Psoas muscle (tissue), 8 donors: ENCODE measurements around the gene HPS4. TPM values are rescaled to one million over a fixed set of nuclear protein-coding genes. Genes with fewer than 3 reads are reported as not detected.
A peak's percentile ranks its signal among the peaks of the same experiment; 100 is the strongest.

ENCODE experiments used
- ATAC-seq, 4 donors: fragments of 200-7000 bp; cut with Tn5 transposase; one replicate each; pipeline ENCODE4 v1.9.1; 2020; ENCODE audit warnings: moderate library complexity in 3 of 4, mild to moderate bottlenecking in 2 of 4
- DNase-seq, 2 donors: peaks; one replicate each; pipeline ENCODE4 v3.0.0-alpha.2; 2020
- H3K27ac ChIP-seq: fragments of 200-600 bp; one replicate; pipeline ENCODE4 v1.8.0; 2022
- H3K27me3 ChIP-seq, 3 donors: fragments of 200-600 bp in 1 of 3; one replicate each; pipeline versions ENCODE4 v1.6.1 to v1.8.0; 2013 to 2022; ENCODE audit warnings: low read length in 2 of 3, mild to moderate bottlenecking in 2 of 3, moderate library complexity in 1 of 3; ENCODE audit not compliant: insufficient read depth in 3 of 3
- H3K36me3 ChIP-seq, 2 donors: fragments of 200-600 bp in 1 of 2; one replicate each; pipeline versions ENCODE4 v1.6.1 to v1.8.0; 2013 to 2022; ENCODE audit warnings: low read depth in 1 of 2, mild to moderate bottlenecking in 1 of 2, moderate library complexity in 1 of 2; ENCODE audit not compliant: insufficient read depth in 1 of 2
- H3K4me1 ChIP-seq: fragments of 200-600 bp; one replicate; pipeline ENCODE4 v1.8.0; 2022
- H3K4me3 ChIP-seq: fragments of 200-600 bp; one replicate; pipeline ENCODE4 v1.8.0; 2022; ENCODE audit warnings: mild to moderate bottlenecking
- H3K9me3 ChIP-seq: fragments of 200-600 bp; one replicate; pipeline ENCODE4 v1.8.0; 2022
- WGBS, 3 donors: extraction: QIAGEN DNeasy Blood & Tissue Kit; methylation state at CpG; one replicate each; pipeline versions ENCODE4 v1.1.6 to v1.1.7; 2013; 5-methylcytosine and 5-hydroxymethylcytosine counted together
- intact Hi-C, 2 donors: fragments of 100-400 bp; cut with DNase I; formaldehyde crosslinking; loops; one replicate each; pipeline versions ENCODE4 v1.11.0 to v1.14.2; 2022
- polyA plus RNA-seq, 3 donors: library from polyadenylated mRNA; stranded (reverse); fragments of 200-250 nt; gene quantifications; one replicate each; pipeline ENCODE4 v1.2.3, GENCODE V29; 2013
- total RNA-seq, 4 donors: library from RNA; stranded (reverse); fragmentation: NEBNext Ultra II Directional in 2 of 4; extraction: Animal tissue kit (Norgen Biotek cat#: 25700) in 2 of 4; gene quantifications; one replicate each; pipeline versions ENCODE4 v1.2.1 to v1.2.4, GENCODE V29; 2021 to 2023
- TF ChIP-seq, protein P1 (sequence below): fragments of 200-600 bp; IDR thresholded peaks from one replicate; pipeline ENCODE4 v1.8.0; 2022; ENCODE audit warnings: antibody characterized with exemption
- donor health status: healthy with polysubstance abuse.
- donor health status: DM: no; HTN: no; CAD: no; lungs with moderate emphysema.
- donor health status: Bipolar disorder and iron deficiency.
- donor health status: healthy.
- donor health status: DM: yes; HTN: yes; CAD: no.
- donor health status: DM: no; HTN: no; CAD: no.
- donor health status: DM: no; HTN: no; CAD: no.
- donor health status: DM: yes; HTN: yes; CAD: no.

The HPS4 gene
- total and polyA plus RNA-seq, 7 donors, result 5.8 to 13.9 (median 10.1) TPM

DNA sequence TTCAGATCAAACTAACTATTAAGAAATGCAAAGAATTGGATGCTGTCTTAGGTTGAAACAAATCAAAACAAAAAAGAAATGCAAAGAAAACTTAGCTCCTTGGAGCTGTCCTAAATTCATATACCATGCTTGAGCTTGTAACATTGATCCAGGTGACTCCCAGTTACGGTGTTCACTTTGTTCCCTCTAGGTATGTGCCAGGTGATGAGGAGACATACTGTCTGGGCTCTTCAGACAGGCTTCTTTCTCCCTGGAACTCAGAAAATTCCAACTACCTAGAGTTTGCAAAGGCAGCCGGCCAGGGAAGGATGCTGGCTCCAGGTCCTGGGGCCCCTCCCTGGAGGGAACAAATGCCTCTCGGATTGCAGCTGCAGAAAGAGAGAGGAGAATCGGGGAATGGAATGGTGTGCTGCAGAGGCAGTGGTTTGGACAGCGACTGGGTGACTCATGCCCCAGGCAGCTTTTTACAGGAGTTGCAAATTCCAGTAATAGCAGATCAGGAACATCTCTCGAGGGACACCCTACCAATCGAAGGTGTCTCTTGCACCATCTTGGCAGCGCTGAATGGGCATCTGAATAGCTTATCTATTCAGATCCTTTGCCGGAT is 66.8 kb downstream of the HPS4 start:
- peaks cover 0 to 39% (median 6%) of the 10 kb centered on the region in 3 donors for H3K27me3 ChIP-seq
- H3K9me3 ChIP-seq, result no peaks in the 10 kb centered on the region
- intact Hi-C loops, result no loop called here
- no peaks in the 10 kb centered on the region for H3K4me1 ChIP-seq
- ATAC-seq (peak in 2 of 4 donors; percentile 44 to 81), DNase-seq (peak in 1 of 2 donors; percentile 39)
- H3K27ac ChIP-seq, result no peak overlapping the region
- no peaks in the 10 kb centered on the region for H3K36me3 ChIP-seq
- WGBS, 3 donors, result 21 to 27% (median 23%) methylated on average over 9 of the region's 9 CpGs
- no peak overlapping the region for H3K4me3 ChIP-seq
- TF ChIP-seq, protein P1, sequence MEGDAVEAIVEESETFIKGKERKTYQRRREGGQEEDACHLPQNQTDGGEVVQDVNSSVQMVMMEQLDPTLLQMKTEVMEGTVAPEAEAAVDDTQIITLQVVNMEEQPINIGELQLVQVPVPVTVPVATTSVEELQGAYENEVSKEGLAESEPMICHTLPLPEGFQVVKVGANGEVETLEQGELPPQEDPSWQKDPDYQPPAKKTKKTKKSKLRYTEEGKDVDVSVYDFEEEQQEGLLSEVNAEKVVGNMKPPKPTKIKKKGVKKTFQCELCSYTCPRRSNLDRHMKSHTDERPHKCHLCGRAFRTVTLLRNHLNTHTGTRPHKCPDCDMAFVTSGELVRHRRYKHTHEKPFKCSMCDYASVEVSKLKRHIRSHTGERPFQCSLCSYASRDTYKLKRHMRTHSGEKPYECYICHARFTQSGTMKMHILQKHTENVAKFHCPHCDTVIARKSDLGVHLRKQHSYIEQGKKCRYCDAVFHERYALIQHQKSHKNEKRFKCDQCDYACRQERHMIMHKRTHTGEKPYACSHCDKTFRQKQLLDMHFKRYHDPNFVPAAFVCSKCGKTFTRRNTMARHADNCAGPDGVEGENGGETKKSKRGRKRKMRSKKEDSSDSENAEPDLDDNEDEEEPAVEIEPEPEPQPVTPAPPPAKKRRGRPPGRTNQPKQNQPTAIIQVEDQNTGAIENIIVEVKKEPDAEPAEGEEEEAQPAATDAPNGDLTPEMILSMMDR, result no peak

DNA sequence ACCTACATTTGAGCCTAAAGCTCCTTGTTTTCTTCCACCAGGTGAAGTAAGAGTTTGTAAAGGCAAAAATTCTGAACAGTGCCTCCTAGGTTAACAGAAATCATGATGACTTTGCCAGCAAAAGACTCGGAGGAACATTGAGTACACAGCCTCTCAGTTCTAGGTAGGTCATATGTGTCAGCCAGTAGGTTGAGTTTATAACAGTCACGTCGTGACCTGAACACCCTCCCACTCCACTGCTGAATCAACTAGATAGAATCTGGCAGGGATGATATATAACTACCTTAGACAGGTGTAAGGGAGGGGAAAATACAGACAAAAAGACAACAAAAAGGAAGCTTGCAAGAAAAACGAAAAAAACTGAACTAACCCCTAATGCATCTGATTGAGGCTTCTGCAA is 67.3 kb downstream of the HPS4 start:
- no peak overlapping the region for H3K27ac ChIP-seq
- intact Hi-C loops, result no loop called here
- H3K27me3 ChIP-seq, result peaks cover 0 to 41% (median 6%) of the 10 kb centered on the region in 3 donors
- TF ChIP-seq, protein P1, result no peak
- 45 to 62% (median 61%) methylated on average over 4 of the region's 4 CpGs for WGBS, 3 donors
- no peak overlapping the region for H3K4me3 ChIP-seq
- H3K36me3 ChIP-seq, result no peaks in the 10 kb centered on the region
- no peaks in the 10 kb centered on the region for H3K9me3 ChIP-seq
- ATAC-seq, result no peak
- DNase-seq, result no peak
- H3K4me1 ChIP-seq, result no peaks in the 10 kb centered on the region

DNA sequence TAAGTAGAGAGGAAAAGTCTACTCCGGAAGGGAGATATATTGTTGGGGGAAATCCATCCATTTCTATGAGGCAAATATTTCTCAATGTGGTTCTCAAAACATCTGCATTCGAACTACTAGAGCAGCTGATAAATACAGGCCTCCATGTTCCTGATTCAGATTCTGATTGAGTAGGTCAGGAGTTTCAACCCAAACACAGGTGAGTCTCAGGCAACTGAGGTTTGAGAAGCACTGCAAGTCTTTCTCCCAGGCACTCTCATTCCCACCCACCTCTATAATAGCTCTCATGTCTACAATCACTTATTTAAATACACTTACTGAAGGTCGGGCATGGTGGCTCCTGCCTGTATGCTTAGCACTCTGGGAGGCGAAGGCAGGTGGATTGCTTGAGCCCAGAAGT is 69.2 kb downstream of the HPS4 start:
- intact Hi-C loops, result no loop called here
- TF ChIP-seq, protein P1, result no peak
- Histone ChIP-seq H3K4me3 (no peak overlapping the region), H3K36me3 (no peaks in the 10 kb centered on the region), H3K27me3 (peaks cover 0 to 47% (median 6%) of the 10 kb centered on the region in 3 donors), H3K9me3 (no peaks in the 10 kb centered on the region), H3K27ac (no peak overlapping the region), H3K4me1 (no peaks in the 10 kb centered on the region)
- WGBS, 3 donors, result 87 to 90% (median 90%) methylated on average over 4 of the region's 4 CpGs
- DNase-seq (no peak), ATAC-seq (no peak)

DNA sequence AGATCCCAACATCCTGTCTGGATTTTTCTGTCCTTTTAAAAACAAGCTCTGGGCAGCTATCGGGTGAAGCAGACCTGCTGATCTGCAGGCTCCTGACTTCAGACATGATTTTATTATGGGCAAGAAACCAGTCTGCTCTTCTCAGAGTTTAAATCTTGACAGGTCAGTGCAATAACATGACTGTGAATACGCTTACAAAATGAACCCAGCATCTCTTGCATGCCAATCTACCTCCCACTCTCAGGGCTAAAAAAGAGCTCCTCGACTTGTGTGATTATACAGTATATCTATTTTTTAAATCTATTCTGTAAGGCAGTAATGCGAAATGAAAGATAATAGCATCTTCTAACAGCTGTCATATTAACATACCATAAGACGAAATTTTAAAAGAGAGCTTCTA is 73.2 kb downstream of the HPS4 start:
- no peak overlapping the region for H3K4me3 ChIP-seq
- no peaks in the 10 kb centered on the region for H3K4me1 ChIP-seq
- DNase-seq (no peak), ATAC-seq (no peak)
- no peak overlapping the region for H3K27ac ChIP-seq
- intact Hi-C loops, result no loop called here
- H3K27me3 ChIP-seq, result peaks cover 0 to 34% (median 0%) of the 10 kb centered on the region in 3 donors
- TF ChIP-seq, protein P1, result no peak
- no peaks in the 10 kb centered on the region for H3K9me3 ChIP-seq
- WGBS, 3 donors, result 62 to 67% (median 65%) methylated on average over 5 of the region's 5 CpGs
- no peaks in the 10 kb centered on the region for H3K36me3 ChIP-seq
